IMR-90 (cell line): ENCODE results near the gene ATG3. TPM values are rescaled to one million over a fixed set of nuclear protein-coding genes. Genes with fewer than 3 reads are reported as not detected.
A peak's percentile ranks its signal among the peaks of the same experiment; 100 is the strongest.

Source experiments
- ATAC-seq: fragments of 200-7000 bp; cut with Tn5 transposase; 2 replicates; pipeline ENCODE4 v1.9.1; 2020; ENCODE audit warnings: low read depth, mild to moderate bottlenecking, moderate library complexity
- BruUV-seq: library from RNA; stranded (reverse); fragments of 400-500 nt; replicated peaks from 2 replicates; lab custom pipeline; 2021; lab: Mats Ljungman, UMichigan
- CTCF ChIA-PET: fragments of 300-600 bp; formaldehyde crosslinking; extraction: SDS; loops from one replicate; lab custom pipeline; 2021; ENCODE audit warnings: antibody characterized with exemption; lab: Yijun Ruan, JAX
- POLR2A ChIA-PET: fragments of 300-600 bp; sonication (Branson Sonifier 250); formaldehyde crosslinking; loops from one replicate; lab custom pipeline; 2022; ENCODE audit warnings: antibody characterized with exemption; ENCODE audit not compliant: unreplicated experiment; lab: Charles Lee
- DNase-seq: peaks from one replicate; pipeline ENCODE4 v3.0.0; 2013
- H2AFZ ChIP-seq: replicated peaks from 2 replicates; pipeline ENCODE3; 2013; ENCODE audit warnings: low read length, mild to moderate bottlenecking; ENCODE audit not compliant: poor library complexity
- H2AK5ac ChIP-seq: 2 replicates; pipeline ENCODE4 v1.6.1; 2013; ENCODE audit warnings: low read depth, low read length, inconsistent platforms
- H2AK9ac ChIP-seq: replicated peaks from 2 replicates; pipeline ENCODE3; 2013; ENCODE audit warnings: mild to moderate bottlenecking, low read depth, low read length, moderate library complexity; ENCODE audit not compliant: poor library complexity
- H2BK120ac ChIP-seq: 2 replicates; pipeline ENCODE4 v1.6.1; 2013; ENCODE audit warnings: low read depth, low read length, inconsistent platforms
- H2BK15ac ChIP-seq: 3 replicates; pipeline ENCODE4 v1.6.1; 2013; ENCODE audit warnings: low read depth, low read length, inconsistent platforms
- H2BK20ac ChIP-seq: 2 replicates; pipeline ENCODE4 v1.6.1; 2013; ENCODE audit warnings: low read depth, mild to moderate bottlenecking, inconsistent platforms, low read length, moderate library complexity
- H2BK5ac ChIP-seq: 2 replicates; pipeline ENCODE4 v1.6.1; 2013; ENCODE audit warnings: mild to moderate bottlenecking, low read depth, low read length, inconsistent platforms; ENCODE audit not compliant: poor library complexity, severe bottlenecking
- H3K14ac ChIP-seq: replicated peaks from 2 replicates; pipeline ENCODE4 v1.6.1; 2013; ENCODE audit warnings: low read depth, low read length, inconsistent platforms
- H3K18ac ChIP-seq: 2 replicates; pipeline ENCODE4 v1.6.1; 2013; ENCODE audit warnings: low read depth, low read length, control low read depth
- H3K23ac ChIP-seq: 2 replicates; pipeline ENCODE4 v1.6.1; 2013; ENCODE audit warnings: low read depth, low read length, inconsistent platforms
- H3K27ac ChIP-seq: 2 replicates; pipeline ENCODE4 v1.5.1; 2013; ENCODE audit warnings: mild to moderate bottlenecking, control low read depth, low read length; ENCODE audit not compliant: insufficient read depth
- H3K27me3 ChIP-seq: 2 replicates; pipeline ENCODE4 v1.6.1; 2013; ENCODE audit warnings: low read length; ENCODE audit not compliant: control insufficient read depth, insufficient read depth
- H3K36me3 ChIP-seq: 2 replicates; pipeline ENCODE4 v1.6.1; 2013; ENCODE audit warnings: low read length, mixed read lengths; ENCODE audit not compliant: control insufficient read depth, insufficient read depth
- H3K4ac ChIP-seq: 2 replicates; pipeline ENCODE4 v1.6.1; 2013; ENCODE audit warnings: low read depth, low read length, inconsistent platforms
- H3K4me1 ChIP-seq: 2 replicates; pipeline ENCODE4 v1.6.1; 2013; ENCODE audit warnings: low read length, mixed read lengths; ENCODE audit not compliant: control insufficient read depth, insufficient read depth
- H3K4me2 ChIP-seq: 2 replicates; pipeline ENCODE4 v1.6.1; 2013; ENCODE audit warnings: low read depth, mild to moderate bottlenecking, control low read depth, low read length, moderate library complexity
- H3K4me3 ChIP-seq: 2 replicates; pipeline ENCODE4 v1.5.1; 2013; ENCODE audit warnings: low read depth, mild to moderate bottlenecking, control low read depth, low read length, moderate library complexity; ENCODE audit not compliant: insufficient read depth
- H3K56ac ChIP-seq: 2 replicates; pipeline ENCODE4 v1.6.1; 2013; ENCODE audit warnings: low read length, inconsistent platforms; ENCODE audit not compliant: insufficient read depth; ENCODE audit errors: extremely low read depth
- H3K79me1 ChIP-seq, 2 experiments: 2 replicates each; pipeline ENCODE4 v1.6.1; 2013; ENCODE audit warnings: low read length in 2 of 2, inconsistent platforms in 1 of 2, low read depth in 1 of 2
- H3K9ac ChIP-seq: 2 replicates; pipeline ENCODE4 v1.6.1; 2013; ENCODE audit warnings: low read depth, low read length, control low read depth
- H3K9me1 ChIP-seq: 2 replicates; pipeline ENCODE4 v1.6.1; 2013; ENCODE audit warnings: low read length, inconsistent platforms; ENCODE audit not compliant: insufficient read depth
- H3K9me3 ChIP-seq: 2 replicates; pipeline ENCODE4 v1.6.1; 2013; ENCODE audit warnings: low read length; ENCODE audit not compliant: control insufficient read depth, insufficient read depth
- H4K20me1 ChIP-seq: 2 replicates; pipeline ENCODE4 v1.6.1; 2013; ENCODE audit warnings: low read length, inconsistent platforms; ENCODE audit not compliant: insufficient read depth
- H4K5ac ChIP-seq: 2 replicates; pipeline ENCODE4 v1.6.1; 2013; ENCODE audit warnings: mild to moderate bottlenecking, low read depth, low read length, control low read depth
- H4K8ac ChIP-seq, 2 experiments: 2 replicates each; pipeline ENCODE4 v1.6.1; 2013; ENCODE audit warnings: low read depth in 2 of 2, low read length in 2 of 2, control low read depth in 1 of 2, inconsistent platforms in 1 of 2
- H4K91ac ChIP-seq: 2 replicates; pipeline ENCODE4 v1.6.1; 2013; ENCODE audit warnings: low read depth, low read length, inconsistent platforms; ENCODE audit not compliant: insufficient read depth
- CHD1 ChIP-seq: IDR thresholded peaks from 2 replicates; pipeline ENCODE4 v1.6.1; 2012; ENCODE audit warnings: low read depth, low read length, improper control_type of control experiment
- FOS ChIP-seq: fragments of 150-350 bp; IDR thresholded peaks from 2 replicates; pipeline ENCODE4 v1.6.1; 2016; ENCODE audit warnings: low read depth, low read length
- MAFK ChIP-seq: IDR thresholded peaks from 2 replicates; pipeline ENCODE4 v1.6.1; 2012; ENCODE audit warnings: low read depth, low read length, improper control_type of control experiment
- MAZ ChIP-seq: IDR thresholded peaks from 2 replicates; pipeline ENCODE4 v1.6.1; 2012; ENCODE audit warnings: low read depth, mild to moderate bottlenecking, low read length, improper control_type of control experiment, moderate library complexity, borderline replicate concordance
- MXI1 ChIP-seq: IDR thresholded peaks from 2 replicates; pipeline ENCODE4 v1.6.1; 2012; ENCODE audit warnings: low read depth, mild to moderate bottlenecking, low read length, moderate library complexity, borderline replicate concordance
- NFE2L2 ChIP-seq: fragments of 150-350 bp; IDR thresholded peaks from 2 replicates; pipeline ENCODE4 v1.6.1; 2016; ENCODE audit warnings: low read depth, mild to moderate bottlenecking, low read length
- POLR2A ChIP-seq: IDR thresholded peaks from 2 replicates; pipeline ENCODE4 v1.6.1; 2012; ENCODE audit warnings: mild to moderate bottlenecking, low read depth, low read length
- RCOR1 ChIP-seq: IDR thresholded peaks from 2 replicates; pipeline ENCODE4 v1.6.1; 2012; ENCODE audit warnings: mild to moderate bottlenecking, low read length, improper control_type of control experiment; ENCODE audit not compliant: insufficient replicate concordance
- SMC3 ChIP-seq: fragments of 150-350 bp; IDR thresholded peaks from 2 replicates; pipeline ENCODE4 v1.6.1; 2016; ENCODE audit warnings: low read depth, mild to moderate bottlenecking, antibody characterized with exemption, low read length, moderate library complexity
- WGBS, 2 experiments: methylation state at CpG; one replicate each; pipeline versions ENCODE4 v1.1.5 to v1.1.7; 2013; ENCODE audit warnings: missing lambda C conversion rate in 2 of 2; ENCODE audit not compliant: insufficient read length in 1 of 2; ENCODE audit errors: extremely low coverage in 2 of 2; 5-methylcytosine and 5-hydroxymethylcytosine counted together
- dilution Hi-C: fragments of 300-500 bp; cut with HindIII; formaldehyde crosslinking; loops from one replicate; pipeline ENCODE4 v1.14.3; 2018; ENCODE audit warnings: low sequenced_read_pairs; ENCODE audit not compliant: unreplicated experiment
- in situ Hi-C: fragments of 300-500 bp; cut with MboI; formaldehyde crosslinking; loops from 3 replicates; pipeline ENCODE4 v1.14.3; 2019; ENCODE audit warnings: low sequenced_read_pairs, inconsistent platforms, mixed read lengths
- intact Hi-C: fragments of 100-400 bp; cut with micrococcal nuclease; formaldehyde crosslinking; loops from 2 replicates; pipeline ENCODE4 v1.10.0; 2022
- polyA plus RNA-seq, 3 experiments: library from polyadenylated mRNA; depleted of rRNA; stranded (reverse); fragments of >200 nt; gene quantifications; 2 replicates each; pipeline ENCODE4 v1.2.3, GENCODE V29; 2012; ENCODE audit warnings: low replicate concordance in 1 of 3
- total RNA-seq: library from RNA; depleted of rRNA; stranded (reverse); fragments of >200 nt; gene quantifications from 2 replicates; pipeline ENCODE4 v1.2.3, GENCODE V29; 2012
- TF ChIP-seq, protein P1 (sequence below): conservative IDR thresholded peaks from 2 replicates; pipeline ENCODE4 v1.5.1; 2012; ENCODE audit warnings: mild to moderate bottlenecking, low read depth, low read length, improper control_type of control experiment
- TF ChIP-seq, protein P2 (sequence below): fragments of 150-350 bp; IDR thresholded peaks from 2 replicates; pipeline ENCODE4 v1.6.1; 2016; ENCODE audit warnings: low read depth, mild to moderate bottlenecking, low read length, moderate library complexity, borderline replicate concordance

ATG3 gene
- total and polyA plus RNA-seq, 2 of the 4 experiments (the other 2 are of a cell fraction), result 30.8 to 31.7 TPM

DNA sequence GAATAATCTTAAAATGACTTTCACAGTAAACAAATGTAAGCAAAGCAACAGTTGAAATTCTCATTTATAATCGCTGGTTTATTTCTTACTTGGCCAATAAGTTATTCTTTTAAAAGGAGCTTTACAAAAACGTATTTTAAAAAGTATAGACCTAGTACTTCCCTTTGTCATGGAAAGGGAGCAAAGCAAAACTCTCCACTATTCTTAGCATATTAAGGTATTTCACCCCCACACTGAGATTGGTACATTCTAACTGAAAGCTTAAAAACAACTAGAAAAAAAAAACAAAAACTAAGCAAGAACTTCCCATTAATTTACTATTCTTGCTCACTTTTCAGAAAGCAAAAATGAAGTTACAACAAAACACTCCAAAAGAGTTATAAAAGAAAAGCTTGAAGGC, 1.5 kb downstream of the ATG3 start:
- Histone ChIP-seq H3K9ac (peak overlapping the region; percentile 83; the same call in 1 of the 2 replicates), H2AK5ac (no peak overlapping the region), H3K23ac (no peak overlapping the region), H4K5ac (no peak overlapping the region), H3K9me3 (no peaks in the 10 kb centered on the region), H2AK9ac (no peak overlapping the region), H2BK15ac (no peak overlapping the region), H3K4me3 (peak overlapping the region; percentile 56), H4K91ac (no peak overlapping the region), H3K14ac (no peak overlapping the region), H3K27ac (no peak overlapping the region), H2BK120ac (no peak overlapping the region), H3K79me1 (peaks cover 13 to 29% of the 10 kb centered on the region in 2 experiments), H3K4ac (no peak overlapping the region), H3K56ac (no peak overlapping the region), H2BK5ac (no peak overlapping the region), H2BK20ac (no peak overlapping the region), H3K4me2 (peak overlapping the region; percentile 94), H4K20me1 (peaks cover 6% of the 10 kb centered on the region), H3K4me1 (peaks cover 6% of the 10 kb centered on the region; the same call in 1 of the 2 replicates), H3K36me3 (peaks cover 3% of the 10 kb centered on the region; the same call in 1 of the 2 replicates), H3K18ac (no peak overlapping the region), H2AFZ (no peak overlapping the region), H4K8ac (no peak overlapping the region; a peak in 1 of 4 replicates), H3K27me3 (no peaks in the 10 kb centered on the region), H3K9me1 (peaks cover 3% of the 10 kb centered on the region)
- ChIA-PET CTCF (interaction anchor here (0.6 kb wide), 2 partner anchors 262 to 451 kb away, joined by 3 to 4 read pairs; no protein-coding TSS in a partner anchor), POLR2A (no interaction called here)
- ATAC-seq, result no peak
- intact Hi-C loops (no loop called here), in situ Hi-C loops (no loop called here), dilution Hi-C loops (no loop called here)
- DNase-seq, result peak; percentile 7
- WGBS, 2 experiments, result no CpG with 5 or more reads among the region's 2 CpGs
- TF ChIP-seq, protein P1, sequence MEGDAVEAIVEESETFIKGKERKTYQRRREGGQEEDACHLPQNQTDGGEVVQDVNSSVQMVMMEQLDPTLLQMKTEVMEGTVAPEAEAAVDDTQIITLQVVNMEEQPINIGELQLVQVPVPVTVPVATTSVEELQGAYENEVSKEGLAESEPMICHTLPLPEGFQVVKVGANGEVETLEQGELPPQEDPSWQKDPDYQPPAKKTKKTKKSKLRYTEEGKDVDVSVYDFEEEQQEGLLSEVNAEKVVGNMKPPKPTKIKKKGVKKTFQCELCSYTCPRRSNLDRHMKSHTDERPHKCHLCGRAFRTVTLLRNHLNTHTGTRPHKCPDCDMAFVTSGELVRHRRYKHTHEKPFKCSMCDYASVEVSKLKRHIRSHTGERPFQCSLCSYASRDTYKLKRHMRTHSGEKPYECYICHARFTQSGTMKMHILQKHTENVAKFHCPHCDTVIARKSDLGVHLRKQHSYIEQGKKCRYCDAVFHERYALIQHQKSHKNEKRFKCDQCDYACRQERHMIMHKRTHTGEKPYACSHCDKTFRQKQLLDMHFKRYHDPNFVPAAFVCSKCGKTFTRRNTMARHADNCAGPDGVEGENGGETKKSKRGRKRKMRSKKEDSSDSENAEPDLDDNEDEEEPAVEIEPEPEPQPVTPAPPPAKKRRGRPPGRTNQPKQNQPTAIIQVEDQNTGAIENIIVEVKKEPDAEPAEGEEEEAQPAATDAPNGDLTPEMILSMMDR, result no peak
- TF ChIP-seq CHD1, result no peak
- TF ChIP-seq MAFK, result no peak
- TF ChIP-seq SMC3, result no peak
- no peak for TF ChIP-seq RCOR1
- no peak for TF ChIP-seq POLR2A
- no peak for TF ChIP-seq NFE2L2
- TF ChIP-seq, protein P2, sequence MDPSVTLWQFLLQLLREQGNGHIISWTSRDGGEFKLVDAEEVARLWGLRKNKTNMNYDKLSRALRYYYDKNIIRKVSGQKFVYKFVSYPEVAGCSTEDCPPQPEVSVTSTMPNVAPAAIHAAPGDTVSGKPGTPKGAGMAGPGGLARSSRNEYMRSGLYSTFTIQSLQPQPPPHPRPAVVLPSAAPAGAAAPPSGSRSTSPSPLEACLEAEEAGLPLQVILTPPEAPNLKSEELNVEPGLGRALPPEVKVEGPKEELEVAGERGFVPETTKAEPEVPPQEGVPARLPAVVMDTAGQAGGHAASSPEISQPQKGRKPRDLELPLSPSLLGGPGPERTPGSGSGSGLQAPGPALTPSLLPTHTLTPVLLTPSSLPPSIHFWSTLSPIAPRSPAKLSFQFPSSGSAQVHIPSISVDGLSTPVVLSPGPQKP, result no peak
- TF ChIP-seq FOS, result no peak
- no peak for TF ChIP-seq MXI1
- no peak for TF ChIP-seq MAZ
- no TSS peak for BruUV-seq
